ENCODE data around the gene HABP4.

HABP4 gene

GRCh38 chr9:96449845-96450612 lies at the start of gene HABP4:
TSS of gene HABP4 (plus strand) at chr9:96450169. CDS start at chr9:96450280, 111 bp downstream.
- TF ChIP-seq CTCF (IDR thresholded peaks at IDR 0.05) = peak in 1 of 2 experiments; percentile 21
- Histone ChIP-seq H3K9me3 (no peaks in the 10 kb centered on the region), H3K36me3 (no peaks in the 10 kb centered on the region), H3K4me3 (peak within 1 kb of the TSS; percentile 72 to 73), H3K27ac (peak within 1 kb of the TSS; percentile 88), H3K27me3 (no peaks in the 10 kb centered on the region), H3K4me1 (peaks cover 0 to 47% (median 14%) of the 10 kb centered on the region in 4 donors)
- peak; percentile 97 to 98 for DNase-seq
- intact Hi-C loops (cut with DNase I; ENCODE audit: low total_unique reads) = loop anchor here (2.0 to 10.0 kb wide), 4 partner anchors 31 to 205 kb away; partner anchors contain the start of genes CDC14B, PRXL2C and ZNF367

GRCh38 chr9:96408409-96409280 lies 41.3 kb upstream of the HABP4 start:
- no peak for DNase-seq
- Histone ChIP-seq H3K27me3 (no peaks in the 10 kb centered on the region), H3K36me3 (no peaks in the 10 kb centered on the region), H3K9me3 (no peaks in the 10 kb centered on the region), H3K4me3 (no peak overlapping the region), H3K4me1 (no peaks in the 10 kb centered on the region), H3K27ac (no peak overlapping the region)
- TF ChIP-seq CTCF (IDR thresholded peaks at IDR 0.05) = no peak
- intact Hi-C loops (cut with DNase I; ENCODE audit: low total_unique reads) = no loop called here

GRCh38 chr9:96411129-96411838 lies 38.7 kb upstream of the HABP4 start:
- no peak for TF ChIP-seq CTCF (IDR thresholded peaks at IDR 0.05)
- intact Hi-C loops (cut with DNase I; ENCODE audit: low total_unique reads) = loop anchor here (10.0 kb wide), 1 partner anchor 154 kb away; no protein-coding TSS in a partner anchor

GRCh38 chr9:96412174-96412913 lies 37.6 kb upstream of the HABP4 start:
- Histone ChIP-seq H3K27ac (no peak overlapping the region), H3K27me3 (no peaks in the 10 kb centered on the region), H3K4me3 (no peak overlapping the region), H3K4me1 (peaks cover 4 to 7% (median 5%) of the 10 kb centered on the region in 4 donors), H3K36me3 (no peaks in the 10 kb centered on the region), H3K9me3 (no peaks in the 10 kb centered on the region)
- intact Hi-C loops (cut with DNase I; ENCODE audit: low total_unique reads) = loop anchor here (10.0 kb wide), 1 partner anchor 152 kb away; no protein-coding TSS in a partner anchor
- TF ChIP-seq CTCF (IDR thresholded peaks at IDR 0.05) = no peak
- no peak for DNase-seq

More at GRCh38 chr9:96411129-96411838, 38.7 kb upstream of the HABP4 start:
- H3K27me3 ChIP-seq = no peaks in the 10 kb centered on the region
- H3K9me3 ChIP-seq = no peaks in the 10 kb centered on the region
- H3K4me3 ChIP-seq = no peak overlapping the region
- H3K4me1 ChIP-seq = peaks cover 0 to under 1% (median 0%) of the 10 kb centered on the region in 4 donors
- H3K27ac ChIP-seq = no peak overlapping the region
- no peak for DNase-seq
- H3K36me3 ChIP-seq = no peaks in the 10 kb centered on the region

All from tibial artery (tissue), 4 donors.